SK-N-MC (cell line): ENCODE data around the gene TMEM54.

Experiments
- EZH2 ChIP-seq: fragments of 200-600 bp; sonication (generic); IDR thresholded peaks from one replicate; pipeline ENCODE4 v1.6.1; 2017; ENCODE audit warnings: antibody characterized with exemption
- POLR2AphosphoS5 ChIP-seq: IDR thresholded peaks from 2 replicates; pipeline ENCODE4 v1.6.1; 2012; ENCODE audit warnings: mild to moderate bottlenecking, low read depth, low read length, borderline replicate concordance

DNA sequence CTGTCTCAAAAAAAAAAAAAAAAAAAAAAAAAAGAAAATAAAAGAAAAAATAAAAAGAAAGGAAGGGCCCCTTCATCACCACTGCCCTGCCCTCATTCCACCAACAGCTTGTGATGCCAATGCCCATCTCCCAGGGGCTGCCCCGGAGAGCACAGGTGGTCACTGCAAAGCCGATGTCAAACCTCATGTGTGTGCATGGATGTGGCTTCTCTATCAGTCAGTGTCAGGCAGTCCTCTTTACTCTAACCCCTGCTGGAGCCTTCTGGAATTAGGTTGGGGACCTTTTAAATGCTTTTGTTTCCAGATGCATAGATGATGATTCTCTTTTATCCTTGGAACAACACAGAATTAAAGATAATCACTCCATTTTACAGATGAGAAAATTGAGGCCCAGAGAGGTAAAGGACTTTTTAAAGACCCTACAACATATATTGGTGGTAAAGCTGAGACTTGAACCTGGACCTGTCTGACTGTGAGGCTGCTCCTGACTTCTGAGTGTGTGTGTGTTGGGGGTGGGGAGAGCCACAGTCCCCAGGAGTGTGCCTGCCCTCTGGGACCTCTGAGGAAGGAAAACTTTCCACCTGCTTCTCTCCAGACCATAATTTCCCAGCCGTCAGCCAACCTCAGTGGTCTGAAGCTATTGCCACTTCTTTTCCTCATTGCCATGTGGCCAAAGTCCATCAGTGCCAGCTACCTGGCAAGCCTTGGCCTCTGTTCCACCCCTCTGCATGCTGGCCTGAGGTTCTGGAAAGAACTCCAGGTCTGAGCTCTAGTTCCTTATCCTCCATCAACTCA, 3.0 kb upstream of the TMEM54 start:
- no peak for TF ChIP-seq POLR2AphosphoS5
- TF ChIP-seq EZH2 = no peak
